Measurements from ENCODE around the gene ADAMTSL5.

The ADAMTSL5 gene

GRCh38 chr19:1511318-1512317, 1.2 kb downstream of the ADAMTSL5 start:
- Histone ChIP-seq H3K27me3 (peaks cover 42 to 49% (median 45%) of the 10 kb centered on the region in 11 experiments), H3K36me3 (no peaks in the 10 kb centered on the region), H4K20me1 (peaks cover 0 to 14% (median 4%) of the 10 kb centered on the region in 11 experiments; a peak in 8 of 22 replicates), H3K4me2 (peak overlapping the region in 5 of 11 experiments; percentile 0 to 87 (median 15); a peak in 5 of 22 replicates), H3K4me1 (peaks cover 15 to 49% (median 40%) of the 10 kb centered on the region in 10 experiments), H3K4me3 (no peak overlapping the region), H3K9ac (no peak overlapping the region), H3K27ac (no peak overlapping the region), H3K9me3 (replicated peaks in 1 of 11) (0 out of 22 replicates have a peak, but pooled peaks cover 0 to 4% (median 0%) of the 10 kb centered on the region in 11 experiments)
- TF ChIP-seq Cebpa-rat (IDR thresholded peaks at IDR 0.05), result no peak

GRCh38 chr19:1510807-1511206, 2.0 kb downstream of the ADAMTSL5 start:
- Histone ChIP-seq H3K27me3 (peaks cover 42 to 49% (median 46%) of the 10 kb centered on the region in 11 experiments), H3K27ac (no peak overlapping the region), H3K4me3 (no peak overlapping the region), H3K9me3 (replicated peaks in 1 of 11) (peaks cover 0 to 9% (median 0%) of the 10 kb centered on the region in 11 experiments; a peak in 5 of 22 replicates), H3K36me3 (no peaks in the 10 kb centered on the region), H3K4me2 (peak overlapping the region; percentile 19 to 87 (median 74); a peak in 19 of 22 replicates), H3K9ac (peak overlapping the region in 1 of 11 experiments; percentile 14; a peak in 1 of 22 replicates), H3K4me1 (peaks cover 15 to 49% (median 40%) of the 10 kb centered on the region in 10 experiments), H4K20me1 (peaks cover 0 to 14% (median 4%) of the 10 kb centered on the region in 11 experiments; a peak in 8 of 22 replicates)
- TF ChIP-seq Cebpa-rat (IDR thresholded peaks at IDR 0.05), result no peak

GRCh38 chr19:1510442-1510806, 2.4 kb downstream of the ADAMTSL5 start:
- TF ChIP-seq Cebpa-rat (IDR thresholded peaks at IDR 0.05), result no peak
- Histone ChIP-seq H4K20me1 (peaks cover 0 to 14% (median 4%) of the 10 kb centered on the region in 11 experiments; a peak in 8 of 22 replicates), H3K27me3 (peaks cover 42 to 50% (median 46%) of the 10 kb centered on the region in 11 experiments), H3K36me3 (no peaks in the 10 kb centered on the region), H3K9ac (peak overlapping the region in 1 of 11 experiments; percentile 14; a peak in 1 of 22 replicates), H3K4me2 (peak overlapping the region; percentile 19 to 87 (median 74); a peak in 19 of 22 replicates), H3K4me3 (no peak overlapping the region), H3K9me3 (replicated peaks in 1 of 11) (peaks cover 0 to 10% (median 0%) of the 10 kb centered on the region in 11 experiments; a peak in 5 of 22 replicates), H3K4me1 (peaks cover 15 to 49% (median 40%) of the 10 kb centered on the region in 10 experiments), H3K27ac (no peak overlapping the region)

- Histone ChIP-seq H3K4me2 (peak overlapping the region in 10 of 11 experiments; percentile 27 to 91 (median 76); a peak in 17 of 22 replicates), H3K9me3 (replicated peaks in 1 of 11) (peaks cover 0 to 13% (median 0%) of the 10 kb centered on the region in 11 experiments; a peak in 5 of 22 replicates), H3K36me3 (no peaks in the 10 kb centered on the region), H3K9ac (0 out of 22 replicates have a peak overlapping the region, but pooled peaks of 1 of the 11 experiments have one; percentile 14), H3K4me1 (peaks cover 15 to 49% (median 40%) of the 10 kb centered on the region in 10 experiments), H3K27ac (no peak overlapping the region), H3K4me3 (no peak overlapping the region), H4K20me1 (peaks cover 0 to 14% (median 4%) of the 10 kb centered on the region in 11 experiments; a peak in 8 of 22 replicates), H3K27me3 (peaks cover 42 to 55% (median 49%) of the 10 kb centered on the region in 11 experiments)
- TF ChIP-seq Cebpa-rat (IDR thresholded peaks at IDR 0.05), result no peak
Measured at GRCh38 chr19:1509602-1510441, 3.0 kb downstream of the ADAMTSL5 start.

- peaks cover 0 to 13% (median 0%) of the 10 kb centered on the region in 11 experiments; a peak in 5 of 22 replicates for H3K9me3 ChIP-seq (replicated peaks in 1 of 11)
- no peaks in the 10 kb centered on the region for H3K36me3 ChIP-seq
- H3K4me2 ChIP-seq, result peak overlapping the region; percentile 73 to 91 (median 85)
- peaks cover 44 to 57% (median 51%) of the 10 kb centered on the region in 11 experiments for H3K27me3 ChIP-seq
- peaks cover 19 to 55% (median 46%) of the 10 kb centered on the region in 10 experiments for H3K4me1 ChIP-seq
- peaks cover 0 to 14% (median 4%) of the 10 kb centered on the region in 11 experiments; a peak in 8 of 22 replicates for H4K20me1 ChIP-seq
- TF ChIP-seq Cebpa-rat (IDR thresholded peaks at IDR 0.05), result no peak
- no peak overlapping the region for H3K27ac ChIP-seq
- peak overlapping the region in 5 of 11 experiments; percentile 9 to 78 (median 41); a peak in 5 of 22 replicates for H3K9ac ChIP-seq
- H3K4me3 ChIP-seq, result peak overlapping the region; percentile 41 to 69 (median 60); a peak in 19 of 20 replicates
Measured at GRCh38 chr19:1508507-1508856, 4.3 kb downstream of the ADAMTSL5 start.

GRCh38 chr19:1507763-1508506, 4.9 kb downstream of the ADAMTSL5 start:
- no peak for TF ChIP-seq Cebpa-rat (IDR thresholded peaks at IDR 0.05)
- peak overlapping the region; percentile 65 to 85 (median 76); a peak in 21 of 22 replicates for H3K27ac ChIP-seq
- peak overlapping the region; percentile 54 to 80 (median 76) for H3K9ac ChIP-seq
- H3K27me3 ChIP-seq, result peaks cover 44 to 57% (median 51%) of the 10 kb centered on the region in 11 experiments
- H3K4me2 ChIP-seq, result peak overlapping the region; percentile 77 to 91 (median 85)
- peaks cover 24 to 57% (median 51%) of the 10 kb centered on the region in 10 experiments for H3K4me1 ChIP-seq
- peaks cover 0 to 13% (median 0%) of the 10 kb centered on the region in 11 experiments; a peak in 5 of 22 replicates for H3K9me3 ChIP-seq (replicated peaks in 1 of 11)
- H4K20me1 ChIP-seq, result peaks cover 0 to 14% (median 3%) of the 10 kb centered on the region in 11 experiments; a peak in 8 of 22 replicates
- no peaks in the 10 kb centered on the region for H3K36me3 ChIP-seq
- H3K4me3 ChIP-seq, result peak overlapping the region; percentile 51 to 69 (median 60)

GRCh38 chr19:1507192-1507660, 5.6 kb downstream of the ADAMTSL5 start:
- peak overlapping the region; percentile 74 to 91 (median 82) for H3K4me2 ChIP-seq

More at GRCh38 chr19:1507192-1507660, 5.6 kb downstream of the ADAMTSL5 start:
- Histone ChIP-seq H4K20me1 (peaks cover 0 to 13% (median 0%) of the 10 kb centered on the region in 11 experiments; a peak in 8 of 22 replicates), H3K4me1 (peaks cover 24 to 59% (median 50%) of the 10 kb centered on the region in 10 experiments), H3K27me3 (peaks cover 37 to 57% (median 49%) of the 10 kb centered on the region in 11 experiments), H3K36me3 (no peaks in the 10 kb centered on the region), H3K9me3 (replicated peaks in 1 of 11) (peaks cover 0 to 13% (median 0%) of the 10 kb centered on the region in 11 experiments; a peak in 5 of 22 replicates), H3K4me3 (peak overlapping the region in 8 of 10 experiments; percentile 34 to 69 (median 60); a peak in 17 of 20 replicates), H3K27ac (peak overlapping the region; percentile 63 to 85 (median 76); a peak in 21 of 22 replicates), H3K9ac (peak overlapping the region; percentile 40 to 80 (median 72); a peak in 18 of 22 replicates)
- no peak for TF ChIP-seq Cebpa-rat (IDR thresholded peaks at IDR 0.05)

Measured in BLaER1 treated with 17β-estradiol and CSF1 and Interleukin-3, amounts not matched to agents 10 nM and 100 nM (cell line).